ENCODE measurements around the gene KRTAP12-4.
A peak's percentile ranks its signal among the peaks of the same experiment; 100 is the strongest.
"Not testable (repeated sequence)": the region's sequence is repeated elsewhere in the genome, so short reads cannot be mapped to it uniquely, and the experiment has no call there.

The KRTAP12-4 gene

DNA sequence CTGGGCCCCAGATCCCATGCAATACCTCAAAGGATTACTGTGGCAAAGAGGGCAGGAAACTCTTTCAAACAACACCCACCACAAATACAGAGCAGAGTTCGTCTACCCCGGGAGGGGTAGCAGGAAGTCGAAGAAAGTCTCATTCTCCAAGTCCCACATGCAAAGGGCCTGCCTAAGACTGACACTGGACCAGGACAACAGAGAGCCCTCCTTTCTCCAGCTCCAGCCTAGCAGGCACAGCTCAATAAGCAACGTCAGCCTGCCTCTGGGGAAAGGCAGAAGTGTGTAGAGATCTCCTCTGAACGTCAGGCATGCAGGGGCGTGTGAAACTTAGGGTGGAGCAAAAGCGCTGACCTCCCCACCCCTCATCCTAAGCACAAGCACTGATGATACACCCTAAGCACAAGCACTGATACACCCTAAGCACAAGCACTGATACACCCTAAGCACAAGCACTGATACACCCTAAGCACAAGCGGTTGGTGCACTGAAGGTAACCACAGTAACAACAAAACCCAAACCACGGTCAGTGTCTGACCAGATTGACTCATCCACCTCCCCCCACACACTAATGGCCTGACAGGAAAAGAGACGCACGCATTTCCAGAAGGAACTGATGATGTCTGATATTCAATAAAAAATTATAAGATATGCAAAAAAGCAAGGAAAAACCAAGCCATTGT, 4.6 kb upstream of the KRTAP12-4 start:
- no peak overlapping the region for H3K4me3 ChIP-seq (ENCODE audit: low read length)
- peak; percentile 61 for DNase-seq (ENCODE audit: low read depth, low spot score)

DNA sequence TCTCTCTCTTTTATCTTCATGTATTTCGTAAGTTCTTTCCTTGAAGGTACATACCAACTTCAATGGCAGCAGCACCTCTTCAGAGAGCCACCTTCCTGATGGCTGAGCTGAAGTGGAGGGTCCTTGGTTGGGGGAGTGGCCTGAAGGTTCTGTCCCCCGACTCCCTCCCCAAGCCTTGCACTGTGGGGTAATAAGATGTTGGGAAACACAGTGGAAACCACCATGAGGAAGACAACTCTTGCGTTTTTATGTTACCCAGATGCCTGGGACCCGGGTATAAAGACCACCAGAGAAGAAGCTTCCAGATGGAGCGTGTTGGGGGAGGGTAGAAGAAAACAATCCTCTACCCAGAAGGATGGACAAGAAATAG, 4.1 kb upstream of the KRTAP12-4 start:
- DNase-seq (ENCODE audit: low read depth, low spot score): no peak
- H3K4me3 ChIP-seq (ENCODE audit: low read length): no peak overlapping the region

GRCh38 chr21:44657635-44658540, 3.4 kb upstream of the KRTAP12-4 start, which contains the start of gene KRTAP12-3:
Gene KRTAP12-3 (plus strand): TSS chr21:44657932. CDS start chr21:44657980, 48 bp downstream.
- no peak within 1 kb of the TSS for H3K4me3 ChIP-seq (ENCODE audit: low read length)
- peak; percentile 48 for DNase-seq (ENCODE audit: low read depth, low spot score)

GRCh38 chr21:44656868-44657267, 2.4 kb upstream of the KRTAP12-4 start:
- no peak overlapping the region for H3K4me3 ChIP-seq (ENCODE audit: low read length)
- DNase-seq (ENCODE audit: low read depth, low spot score): no peak

DNA sequence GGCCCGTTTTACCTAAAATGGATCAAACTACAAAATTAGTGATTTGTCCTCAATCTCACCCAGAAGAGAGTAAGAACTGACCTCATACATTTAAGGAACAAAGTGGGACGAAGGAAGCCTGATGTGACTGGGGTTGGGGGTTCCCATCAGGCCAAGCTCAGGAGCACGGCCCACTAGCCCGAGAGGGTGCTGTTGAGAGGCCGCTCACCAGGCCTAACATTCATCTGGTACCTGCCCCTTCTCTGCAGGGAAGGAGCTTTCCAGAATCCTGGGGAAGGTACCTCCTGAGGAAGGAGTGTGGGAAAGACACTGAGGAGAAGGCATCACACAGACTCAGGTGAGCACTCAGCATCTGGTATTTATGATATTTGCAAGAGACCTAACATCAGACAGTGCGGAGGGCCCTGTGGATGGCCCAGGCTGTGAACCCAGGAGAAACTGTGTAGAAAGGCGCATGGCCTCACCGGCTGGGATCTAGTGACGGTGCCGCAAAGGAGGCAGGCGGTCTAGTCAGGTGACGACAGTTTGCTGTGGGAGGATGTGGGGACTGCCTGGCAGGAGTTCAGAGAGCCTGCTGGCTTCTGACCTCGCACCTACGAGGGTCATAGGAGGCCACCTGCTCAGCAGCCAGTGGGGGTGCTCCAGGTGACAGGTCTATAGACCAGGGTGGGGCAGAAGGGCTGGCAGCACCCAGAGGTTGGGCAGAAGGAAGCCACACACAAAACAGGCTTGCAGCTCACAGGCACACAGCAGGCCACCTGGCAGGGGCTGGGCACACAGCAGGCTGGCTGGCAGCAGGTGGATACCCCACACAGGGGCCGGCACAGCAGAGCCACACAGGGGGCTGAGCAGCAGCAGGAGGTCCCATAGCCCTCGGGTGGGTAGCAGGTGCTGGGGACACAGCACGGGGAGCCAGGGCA, 543 bp downstream of the KRTAP12-4 start:
- DNase-seq (ENCODE audit: low read depth, low spot score): peak; percentile 72
- no peak overlapping the region for H3K4me3 ChIP-seq (ENCODE audit: low read length)

DNA sequence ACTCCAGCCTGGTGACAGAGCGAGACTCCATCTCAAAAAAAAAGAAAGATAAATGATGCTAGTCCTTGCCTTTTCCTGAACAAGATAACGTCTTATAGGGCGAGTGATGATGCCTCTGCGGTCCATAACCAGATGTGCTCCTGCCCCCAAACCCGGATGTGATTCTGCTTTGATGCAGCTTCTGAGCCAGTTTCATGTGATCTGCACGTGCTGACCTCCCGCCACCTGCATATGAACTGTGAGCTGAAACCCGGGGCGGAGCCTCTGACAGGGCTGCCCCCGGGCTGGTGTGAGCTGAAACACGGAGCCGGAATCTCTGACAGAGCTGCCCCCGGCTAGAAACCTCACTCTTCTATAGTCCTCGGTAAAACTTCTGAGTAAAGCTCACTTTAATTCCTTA, 1.3 kb downstream of the KRTAP12-4 start:
- DNase-seq (ENCODE audit: low read depth, low spot score): peak; percentile 67
- H3K4me3 ChIP-seq (ENCODE audit: low read length): no peak overlapping the region

DNA sequence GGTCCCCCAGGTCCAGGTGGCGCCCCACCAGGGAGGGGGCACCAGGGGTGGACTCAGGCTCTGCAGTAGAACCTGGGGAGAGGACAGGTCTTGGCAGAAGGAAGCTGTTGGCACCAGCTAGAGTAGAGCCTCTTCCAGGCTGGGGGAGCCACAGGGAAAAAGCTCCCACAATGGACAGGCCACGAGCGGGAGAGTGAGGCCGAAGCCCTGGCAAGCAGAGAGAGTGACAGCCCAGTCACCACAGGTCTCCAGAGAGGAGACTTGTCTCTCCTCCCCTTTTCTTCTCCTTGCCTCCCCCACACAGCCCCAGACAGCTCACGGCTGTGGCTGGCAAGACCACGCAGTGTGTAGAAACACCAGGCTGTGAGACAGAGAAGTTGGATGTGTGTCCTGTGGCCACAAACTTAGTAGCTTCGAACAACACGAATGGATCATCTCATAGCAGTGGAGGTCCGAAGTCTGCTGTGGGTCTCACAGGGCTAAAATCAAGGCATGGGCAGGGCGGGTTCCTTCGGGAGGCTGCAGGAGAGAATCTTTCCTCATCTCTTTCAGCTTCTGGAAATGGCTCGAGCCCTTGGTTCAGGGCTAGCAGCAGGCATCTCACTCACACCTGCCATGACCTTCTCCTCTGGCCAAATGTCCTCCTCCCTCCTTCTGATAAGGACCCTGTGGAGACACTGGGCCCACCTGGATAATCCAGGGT, 3.3 kb downstream of the KRTAP12-4 start:
- no peak overlapping the region for H3K4me3 ChIP-seq (ENCODE audit: low read length)
- DNase-seq (ENCODE audit: low read depth, low spot score): no peak

DNA sequence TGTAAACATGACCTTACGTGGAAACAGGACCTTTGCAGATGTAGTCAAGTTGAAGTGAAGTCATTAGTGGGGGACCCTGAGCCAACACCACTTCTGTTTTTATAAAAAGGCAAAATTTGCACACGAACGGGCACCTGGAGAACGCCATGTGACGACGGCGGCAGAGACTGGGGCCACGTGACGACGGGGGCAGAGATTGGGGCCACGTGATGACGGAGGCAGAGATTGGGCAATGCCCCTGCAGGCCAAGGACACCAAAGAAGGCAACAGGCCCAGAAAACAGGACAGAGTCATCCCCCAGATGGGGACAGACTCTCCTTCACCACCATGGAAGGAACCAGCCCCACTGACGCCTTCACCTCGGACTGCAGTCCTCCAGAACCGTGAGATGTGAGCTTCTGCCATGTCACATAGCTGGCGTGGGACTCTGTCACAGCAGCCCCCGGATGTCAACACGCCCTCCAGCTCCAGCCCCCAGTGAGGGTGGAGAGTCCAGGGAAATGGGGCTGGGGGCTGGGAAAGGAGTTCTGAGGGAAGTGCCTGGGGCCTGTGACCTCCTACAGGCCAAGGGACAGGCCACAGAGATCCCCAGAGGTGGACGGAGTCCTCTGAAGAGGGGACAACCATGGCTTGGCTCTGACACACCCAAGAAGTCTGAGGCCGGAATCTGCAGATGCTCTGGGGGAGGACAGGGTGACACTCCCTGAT, 4.0 kb downstream of the KRTAP12-4 start:
- no peak for DNase-seq (ENCODE audit: low read depth, low spot score)
- H3K4me3 ChIP-seq (ENCODE audit: low read length): no peak overlapping the region

- no peak for DNase-seq (ENCODE audit: low read depth, low spot score)
- H3K4me3 ChIP-seq (ENCODE audit: low read length): no peak overlapping the region
These were observed 4.8 kb downstream of the KRTAP12-4 start for GRCh38 chr21:44649521-44650100.

DNA sequence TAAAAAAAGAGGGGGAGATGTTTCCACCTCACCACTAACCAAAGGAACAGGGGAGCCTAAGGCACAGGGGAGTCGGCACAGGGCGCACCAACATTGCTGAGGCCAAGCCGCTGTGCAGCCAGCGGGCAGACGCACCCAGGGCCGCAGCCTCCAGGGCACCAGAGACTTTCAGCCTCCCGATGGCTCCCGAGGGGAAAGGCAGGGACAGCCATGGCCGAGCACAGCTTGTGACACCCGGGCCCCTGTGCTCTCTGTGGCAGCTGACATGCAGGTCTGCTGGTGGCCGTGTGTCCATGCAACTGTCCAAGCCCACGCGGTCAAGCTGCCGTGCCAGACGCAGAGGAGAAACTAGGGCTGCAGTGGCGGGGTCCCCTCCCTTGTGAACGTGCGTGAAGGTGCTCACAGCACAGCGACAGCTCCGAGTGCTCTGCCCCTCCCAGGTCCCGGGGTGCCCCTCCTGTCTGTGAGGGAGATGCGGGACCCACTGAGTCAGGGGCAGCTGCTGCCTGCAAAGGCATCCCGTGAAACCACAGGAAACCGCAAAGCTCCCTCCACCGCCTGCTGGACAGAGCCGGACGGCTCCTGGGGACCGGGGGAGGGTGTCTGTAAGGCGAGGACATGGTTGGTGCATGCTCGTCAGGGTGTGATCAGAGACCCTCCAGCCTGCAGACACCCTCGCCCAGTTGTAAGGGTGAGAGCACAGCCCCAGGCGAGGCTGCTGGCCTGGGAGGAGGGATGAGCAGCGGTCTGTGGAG, 5.7 kb downstream of the KRTAP12-4 start:
- no peak overlapping the region for H3K4me3 ChIP-seq (ENCODE audit: low read length)

GRCh38 chr21:44647222-44647552, 7.3 kb downstream of the KRTAP12-4 start:
- DNase-seq (ENCODE audit: low read depth, low spot score): no peak
- no peak overlapping the region for H3K4me3 ChIP-seq (ENCODE audit: low read length)

More for the DNA sequence above, 5.7 kb downstream of the KRTAP12-4 start:
- no peak for DNase-seq (ENCODE audit: low read depth, low spot score)

DNA sequence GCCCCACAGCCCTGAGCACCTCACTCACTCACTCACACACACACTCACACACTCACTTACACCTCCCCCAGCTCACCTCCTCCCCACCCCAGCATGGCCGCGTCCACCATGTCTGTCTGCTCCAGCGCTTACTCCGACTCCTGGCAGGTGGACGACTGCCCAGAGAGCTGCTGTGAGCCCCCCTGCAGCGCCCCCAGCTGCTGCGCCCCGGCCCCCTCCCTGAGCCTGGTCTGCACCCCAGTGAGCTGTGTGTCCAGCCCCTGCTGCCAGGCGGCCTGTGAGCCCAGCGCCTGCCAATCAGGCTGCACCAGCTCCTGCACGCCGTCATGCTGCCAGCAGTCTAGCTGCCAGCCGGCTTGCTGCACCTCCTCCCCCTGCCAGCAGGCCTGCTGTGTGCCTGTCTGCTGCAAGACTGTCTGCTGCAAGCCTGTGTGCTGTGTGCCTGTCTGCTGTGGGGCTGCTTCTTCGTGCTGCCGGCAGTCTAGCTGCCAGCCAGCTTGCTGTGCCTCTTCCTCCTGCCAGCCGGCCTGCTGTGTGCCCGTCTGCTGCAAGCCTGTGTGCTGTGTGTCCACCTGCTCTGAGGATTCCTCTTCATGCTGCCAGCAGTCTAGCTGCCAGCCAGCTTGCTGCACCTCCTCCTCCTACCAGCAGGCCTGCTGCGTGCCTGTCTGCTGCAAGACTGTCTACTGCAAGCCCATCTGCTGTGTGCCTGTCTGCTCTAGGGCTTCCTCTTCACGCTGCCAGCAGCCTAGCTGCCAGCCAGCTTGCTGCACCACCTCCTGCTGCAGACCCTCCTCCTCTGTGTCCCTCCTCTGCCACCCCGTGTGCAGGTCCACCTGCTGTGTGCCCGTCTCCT, 7.9 kb downstream of the KRTAP12-4 start, which contains the start of gene KRTAP10-11:
Gene KRTAP10-11 (plus strand): TSS at position 49 of the 856 bp plus-strand sequence. CDS start 45 bp downstream, at position 94.
- not testable (repeated sequence) for H3K4me3 ChIP-seq (ENCODE audit: low read length); DNase-seq (ENCODE audit: low read depth, low spot score)

DNA sequence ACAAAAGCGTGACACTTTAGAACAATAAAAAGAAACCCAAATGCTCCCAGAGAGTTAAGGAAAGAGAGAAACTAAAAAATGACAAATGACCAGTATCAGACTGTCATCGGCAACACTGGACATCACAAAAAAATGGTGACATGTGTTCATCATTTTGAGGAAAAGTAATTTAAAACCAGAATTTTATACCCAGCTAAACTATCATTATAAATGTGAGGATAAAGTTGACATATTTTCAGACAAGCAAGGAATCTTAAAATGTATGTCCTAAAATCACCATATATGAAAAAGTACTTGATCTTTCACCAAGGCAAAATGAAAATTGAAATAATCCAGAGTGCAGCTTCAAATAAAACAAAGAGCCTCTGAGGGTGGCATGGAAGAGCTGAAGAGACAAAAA, 9.6 kb downstream of the KRTAP12-4 start:
- no peak overlapping the region for H3K4me3 ChIP-seq (ENCODE audit: low read length)
- DNase-seq (ENCODE audit: low read depth, low spot score): no peak

- H3K4me3 ChIP-seq (ENCODE audit: low read length): no peak overlapping the region
- DNase-seq (ENCODE audit: low read depth, low spot score): no peak
These were observed 10.6 kb downstream of the KRTAP12-4 start for GRCh38 chr21:44643741-44644310.

GRCh38 chr21:44640761-44641160, 13.7 kb downstream of the KRTAP12-4 start:
- no peak for DNase-seq (ENCODE audit: low read depth, low spot score)

GRCh38 chr21:44639331-44639655, 15.2 kb downstream of the KRTAP12-4 start:
- no peak overlapping the region for H3K4me3 ChIP-seq (ENCODE audit: low read length)
- DNase-seq (ENCODE audit: low read depth, low spot score): no peak

More at GRCh38 chr21:44640761-44641160, 13.7 kb downstream of the KRTAP12-4 start:
- no peak overlapping the region for H3K4me3 ChIP-seq (ENCODE audit: low read length)
